NB4 (cell line): ENCODE data around the gene NANOS2.

Source experiments
- DNase-seq: peaks from one replicate; pipeline ENCODE4 v3.0.0; 2010; ENCODE audit warnings: low read depth
- H3K4me3 ChIP-seq: one replicate; pipeline ENCODE4 v1.5.1; 2011; ENCODE audit warnings: mild to moderate bottlenecking, low read depth, low read length, moderate library complexity
- CTCF ChIP-seq: IDR thresholded peaks from one replicate; pipeline ENCODE4 v1.5.1; 2012; ENCODE audit warnings: low read depth, low read length
- MYC ChIP-seq: IDR thresholded peaks from 2 replicates; pipeline ENCODE4 v1.6.1; 2011; ENCODE audit warnings: low read depth, low read length
- POLR2A ChIP-seq: IDR thresholded peaks from 2 replicates; pipeline ENCODE4 v1.6.1; 2011; ENCODE audit warnings: mild to moderate bottlenecking; ENCODE audit not compliant: insufficient read length; ENCODE audit errors: extremely low read depth
- TF ChIP-seq, protein P1 (sequence below): IDR thresholded peaks from 2 replicates; pipeline ENCODE4 v1.6.1; 2011; ENCODE audit warnings: low read depth, low read length

Gene NANOS2

GRCh38 chr19:45879971-45880370, 34.6 kb downstream of the NANOS2 start:
- DNase-seq: no peak
- no peak overlapping the region for H3K4me3 ChIP-seq
- TF ChIP-seq CTCF: no peak
- TF ChIP-seq MYC: no peak
- TF ChIP-seq POLR2A: no peak
- TF ChIP-seq, protein P1, sequence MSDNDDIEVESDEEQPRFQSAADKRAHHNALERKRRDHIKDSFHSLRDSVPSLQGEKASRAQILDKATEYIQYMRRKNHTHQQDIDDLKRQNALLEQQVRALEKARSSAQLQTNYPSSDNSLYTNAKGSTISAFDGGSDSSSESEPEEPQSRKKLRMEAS: no peak

- no peak for DNase-seq
- H3K4me3 ChIP-seq: no peak overlapping the region
- TF ChIP-seq, protein P1: no peak
- TF ChIP-seq MYC (no peak), POLR2A (no peak), CTCF (no peak)
These were observed 35.5 kb downstream of the NANOS2 start for GRCh38 chr19:45879055-45879454.

DNA sequence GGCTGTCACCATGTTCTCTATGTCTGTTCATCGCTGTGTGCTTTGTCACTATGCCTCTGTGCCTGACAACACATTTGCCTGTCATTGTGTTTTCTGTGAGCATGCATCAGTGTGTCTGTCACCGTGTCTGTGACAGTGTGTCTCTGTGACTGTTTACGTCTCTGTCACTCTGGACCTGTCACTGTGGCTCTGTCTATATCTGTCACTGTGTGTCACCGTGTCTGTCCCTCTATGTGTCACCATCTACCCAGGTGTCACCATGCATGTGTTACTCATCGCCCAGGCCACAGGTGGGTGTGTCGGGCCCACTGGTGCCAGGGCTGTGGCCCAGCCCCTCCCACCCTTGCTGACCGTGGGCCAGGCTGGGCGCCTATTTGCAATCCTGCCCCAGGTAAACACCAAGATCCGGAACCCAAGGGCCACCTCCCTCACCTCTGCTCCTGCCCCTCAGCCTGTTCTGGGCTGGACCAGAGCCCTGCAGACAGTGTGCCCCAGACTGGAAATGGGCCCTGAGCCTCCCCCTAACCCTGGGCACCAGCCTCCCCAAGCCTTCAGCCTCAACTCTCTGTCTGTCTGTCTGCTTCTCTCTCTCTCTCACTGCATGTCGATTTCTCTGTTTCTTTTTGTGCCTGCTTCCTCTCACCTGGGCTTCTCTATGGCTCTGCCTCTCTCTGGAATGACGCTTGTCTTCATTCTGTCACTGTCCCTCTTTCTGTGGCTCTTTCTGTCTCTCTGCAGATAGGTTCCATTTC, 36.4 kb downstream of the NANOS2 start:
- TF ChIP-seq POLR2A (no peak), MYC (0 out of 2 replicates have a peak, but pooled peaks have one; percentile 27)
- DNase-seq: no peak
- H3K4me3 ChIP-seq: no peak overlapping the region

- DNase-seq: peak; percentile 92
- TF ChIP-seq POLR2A (peak; percentile 30), MYC (no peak), CTCF (no peak)
- TF ChIP-seq, protein P1: 0 out of 2 replicates have a peak, but pooled peaks have one; percentile 24
These were observed 38.0 kb downstream of the NANOS2 start for GRCh38 chr19:45876411-45877197.

GRCh38 chr19:45876161-45876410, 38.5 kb downstream of the NANOS2 start:
- TF ChIP-seq POLR2A: no peak
- no peak for TF ChIP-seq CTCF
- TF ChIP-seq, protein P1: peak; percentile 24
- TF ChIP-seq MYC: no peak
- H3K4me3 ChIP-seq: peak overlapping the region; percentile 39
- peak; percentile 78 for DNase-seq

More at GRCh38 chr19:45876411-45877197, 38.0 kb downstream of the NANOS2 start:
- peak overlapping the region; percentile 39 for H3K4me3 ChIP-seq

- DNase-seq: peak; percentile 8
- no peak overlapping the region for H3K4me3 ChIP-seq
- TF ChIP-seq, protein P1: no peak
- TF ChIP-seq POLR2A (no peak), CTCF (no peak), MYC (no peak)
These were observed 40.0 kb downstream of the NANOS2 start for GRCh38 chr19:45874620-45874966.
